Glomerular visceral epithelial cell (primary cell): Measurements from ENCODE around the gene KIF26A.

Source experiments
- DNase-seq: peaks from one replicate; pipeline ENCODE4 v3.0.0-alpha.2; 2016; ENCODE audit errors: extremely low spot score

The KIF26A gene

DNA sequence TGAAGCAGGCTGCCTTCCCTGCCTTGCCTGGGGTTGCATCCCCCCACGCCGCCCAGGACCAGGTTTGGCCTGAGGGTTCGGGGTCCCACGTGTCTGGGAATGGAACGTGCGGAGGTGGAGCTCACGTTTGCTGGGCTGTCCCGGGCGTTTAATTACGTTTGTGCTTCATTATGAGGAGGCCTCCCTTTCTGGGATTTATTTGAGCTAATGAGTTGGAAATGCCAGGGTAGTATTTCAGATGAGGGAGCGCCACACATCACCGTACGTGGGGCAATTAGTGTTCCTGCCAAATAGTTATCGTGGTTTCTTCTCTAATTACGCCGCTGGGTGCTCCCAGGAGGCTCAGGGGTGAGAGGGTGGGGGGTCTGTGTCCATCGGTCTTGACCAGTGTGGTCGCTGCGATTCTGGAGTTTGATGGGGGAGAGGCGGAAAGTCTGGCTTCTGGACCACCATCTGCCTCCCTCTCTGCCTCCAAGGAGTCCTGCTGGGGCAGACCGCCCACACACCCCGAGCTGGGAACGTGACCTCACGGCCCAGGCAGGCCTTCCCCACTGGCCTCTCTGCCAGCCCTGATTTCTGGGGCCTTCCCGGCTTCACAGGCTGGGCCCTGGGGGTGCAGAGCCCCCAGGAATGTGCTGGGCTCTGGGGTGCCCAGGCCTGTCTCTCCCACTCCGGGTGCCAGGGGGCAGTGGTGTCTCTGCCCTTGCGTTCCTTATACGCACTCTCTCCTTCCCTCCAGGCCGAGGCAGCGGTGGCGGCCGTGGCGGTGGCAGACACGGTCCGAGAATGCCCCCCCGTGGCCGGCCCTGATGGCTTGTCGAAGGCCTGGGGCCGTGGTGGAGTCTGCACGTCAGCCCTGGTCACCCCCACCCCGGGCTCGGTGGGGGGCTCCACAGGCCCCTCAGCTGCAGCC, 18.9 kb downstream of the KIF26A start:
- no peak for DNase-seq

DNA sequence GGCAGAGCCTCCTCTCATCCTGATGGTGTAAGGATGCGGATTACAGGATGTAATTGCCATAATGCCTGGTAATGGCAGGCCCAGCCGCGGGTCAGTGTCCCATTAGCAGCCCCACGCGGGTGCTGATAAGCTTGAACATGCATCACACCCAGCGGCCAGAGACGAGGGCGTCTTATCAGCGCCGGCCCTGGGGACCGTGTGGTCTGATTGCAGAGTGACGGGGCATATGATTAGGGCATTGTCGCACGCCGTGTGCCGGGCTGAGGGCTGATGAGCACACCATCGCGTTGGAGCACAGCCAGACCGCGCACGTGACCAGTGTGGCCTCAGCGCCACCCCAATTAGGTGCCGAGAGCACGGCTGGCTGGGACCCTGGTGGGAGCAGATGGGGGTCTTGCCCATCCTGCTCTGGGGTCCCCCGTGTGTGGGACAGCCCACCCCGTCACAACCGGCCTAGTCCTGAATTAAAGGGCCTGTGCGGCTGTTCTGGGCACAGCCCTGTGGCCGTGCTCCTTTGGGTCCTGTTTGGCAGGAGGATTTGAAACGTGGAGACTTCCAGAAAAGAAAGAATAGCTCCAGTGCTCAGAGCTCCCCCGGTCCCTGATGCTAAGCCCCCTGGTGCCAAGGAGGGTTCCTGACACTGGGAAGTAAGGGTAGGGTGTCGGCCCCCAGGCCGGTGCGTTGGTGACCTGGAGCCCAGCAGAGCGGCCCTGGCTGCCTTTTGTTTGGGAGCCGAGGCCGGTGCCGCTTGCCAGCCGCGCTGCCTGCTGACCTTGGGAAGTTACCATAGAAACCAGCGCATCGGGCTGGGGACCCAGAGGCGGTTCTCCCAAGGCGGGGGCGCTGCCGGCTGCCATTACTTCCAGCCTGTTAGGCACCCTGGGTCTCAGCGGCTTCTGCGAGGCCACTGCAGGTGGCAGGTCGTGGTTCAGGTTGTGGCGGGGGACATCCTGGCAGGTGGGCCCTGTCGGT, 20.7 kb downstream of the KIF26A start:
- DNase-seq = no peak

DNA sequence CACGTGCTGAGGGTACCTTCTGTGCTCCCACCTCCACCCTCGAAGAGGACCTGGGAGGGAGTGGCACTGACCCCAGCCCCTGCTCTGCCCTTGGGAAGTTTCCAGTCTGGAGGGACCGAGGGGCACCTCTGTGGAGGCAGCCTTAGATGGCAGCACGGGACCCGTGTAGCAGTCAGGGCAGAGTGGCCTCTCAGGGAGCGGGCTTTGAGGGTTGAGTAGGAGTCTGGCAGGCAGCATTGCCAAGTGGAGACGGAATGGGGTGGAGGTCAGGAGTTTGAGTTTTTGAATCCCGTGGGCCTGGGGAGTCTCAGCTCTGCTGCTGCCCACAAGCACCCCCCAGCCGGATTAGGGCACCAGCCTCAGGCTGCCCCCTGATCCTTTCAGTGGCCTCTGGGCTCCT, 21.6 kb downstream of the KIF26A start:
- no peak for DNase-seq

DNA sequence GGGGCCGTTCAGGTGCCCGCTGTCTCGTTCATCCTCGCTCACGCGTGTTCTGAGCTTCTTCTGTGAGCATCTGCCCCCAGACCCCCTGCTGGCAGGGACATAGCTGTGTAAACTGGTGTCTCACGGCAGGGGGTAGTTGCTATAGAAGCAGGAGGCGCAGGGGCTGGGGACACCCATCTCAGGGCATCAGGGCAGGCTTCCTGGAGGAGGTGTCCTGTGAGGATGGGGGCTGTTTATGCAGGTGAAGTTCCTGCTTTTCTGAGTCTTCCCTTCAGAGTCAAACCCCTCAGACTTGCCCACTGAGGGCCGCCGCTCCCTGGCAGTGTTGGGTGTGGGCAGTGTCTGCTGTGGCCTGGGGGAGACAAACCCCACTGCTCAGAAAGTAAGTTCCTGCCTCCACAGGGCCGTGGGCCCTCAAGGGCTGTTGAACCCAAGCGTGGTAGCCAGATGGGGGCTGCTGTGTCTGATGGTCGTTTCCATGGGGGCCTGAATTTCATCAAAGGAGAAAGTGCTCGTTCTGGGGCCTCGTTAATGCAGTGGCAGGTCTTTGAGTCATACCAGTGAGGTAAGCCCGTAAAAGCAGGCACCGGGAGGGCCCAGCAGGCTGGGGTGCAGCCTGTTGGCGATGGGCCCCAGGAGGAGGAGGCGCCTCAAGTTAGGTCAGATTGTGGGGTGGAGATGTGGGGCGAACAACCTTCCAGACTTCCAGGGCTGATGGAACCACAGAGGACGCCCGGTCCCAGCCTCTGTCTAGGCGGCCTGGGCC, 23.4 kb downstream of the KIF26A start:
- DNase-seq = no peak

DNA sequence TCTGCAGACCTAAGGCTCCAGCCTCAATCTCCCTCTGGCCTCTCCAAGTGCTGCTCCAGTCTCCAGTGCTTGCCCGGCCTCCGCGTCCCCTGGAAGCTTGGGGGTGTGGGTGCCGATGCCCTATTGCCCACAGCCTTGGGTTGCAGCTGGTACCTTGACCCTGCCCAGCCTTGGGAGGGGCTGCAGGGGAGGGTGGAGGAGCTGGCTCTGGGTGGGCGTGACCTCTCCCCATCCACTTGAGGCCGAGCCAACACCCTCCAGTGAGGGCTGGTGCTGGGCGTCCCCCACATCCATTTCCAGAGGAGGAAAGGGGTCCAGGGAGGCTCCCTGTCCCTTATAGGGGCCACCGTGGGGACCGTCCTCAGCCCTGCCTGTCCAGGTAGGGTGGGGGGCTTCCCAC, 24.1 kb downstream of the KIF26A start:
- DNase-seq = no peak

DNA sequence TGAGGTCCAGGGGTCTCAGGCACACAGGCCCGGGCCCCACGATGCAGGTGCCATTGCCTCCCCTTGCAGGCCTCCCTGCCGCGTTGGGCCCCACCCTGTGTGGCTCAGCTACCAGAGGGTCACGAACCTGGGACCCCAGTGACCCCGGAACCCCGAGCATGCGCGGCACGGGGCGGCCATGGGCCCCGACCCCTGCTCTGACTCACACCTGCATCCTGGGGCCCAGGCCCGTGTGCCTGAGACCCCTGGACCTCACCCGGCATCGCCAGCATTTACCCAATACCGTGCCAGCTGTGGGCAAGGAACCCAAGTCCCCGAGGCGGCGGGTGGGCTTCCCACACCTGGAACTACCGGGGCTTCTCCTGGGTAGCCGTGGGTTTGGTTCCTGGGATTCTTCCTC, 25.2 kb downstream of the KIF26A start:
- no peak for DNase-seq

DNA sequence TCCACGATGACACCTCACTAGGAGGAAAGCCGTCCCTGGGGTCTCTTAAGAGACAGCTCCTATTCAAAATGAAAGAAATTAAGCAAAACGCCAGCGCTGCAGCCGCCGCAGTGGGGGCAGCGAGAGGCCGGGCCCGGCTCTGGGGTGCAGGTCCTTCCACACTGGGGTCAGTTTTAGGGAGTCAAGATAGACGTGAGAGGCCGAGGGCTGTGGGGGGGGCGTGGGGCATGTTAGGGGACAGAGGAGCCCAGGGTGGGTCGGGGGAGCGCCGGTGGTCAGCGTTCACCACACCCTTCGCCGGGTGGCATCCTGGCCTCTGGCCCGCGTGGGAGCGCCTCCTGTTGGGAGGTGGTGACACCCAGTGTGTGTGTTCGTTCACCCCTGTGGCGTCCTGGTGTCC, 25.7 kb downstream of the KIF26A start:
- no peak for DNase-seq

DNA sequence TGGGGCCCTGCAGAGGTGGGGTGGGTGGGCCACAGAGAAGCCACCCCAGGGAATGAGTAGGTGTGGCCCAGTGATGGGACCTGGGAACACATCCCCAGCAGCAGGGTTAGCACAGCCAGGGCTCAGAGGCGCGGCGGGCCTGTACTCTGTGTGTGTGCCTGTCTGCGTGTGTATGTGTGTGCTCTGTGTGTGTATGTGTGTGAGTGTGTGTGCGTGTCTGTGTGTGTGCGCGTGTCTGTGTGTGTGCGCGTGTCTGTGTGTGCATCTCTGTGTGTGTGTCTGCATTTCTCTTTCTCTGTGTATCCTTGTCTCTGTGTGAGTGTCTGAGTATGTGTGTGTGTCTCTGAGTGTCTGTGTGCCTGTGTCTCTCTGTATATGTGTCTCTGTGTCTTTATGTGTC, 26.1 kb downstream of the KIF26A start:
- DNase-seq = no peak

DNA sequence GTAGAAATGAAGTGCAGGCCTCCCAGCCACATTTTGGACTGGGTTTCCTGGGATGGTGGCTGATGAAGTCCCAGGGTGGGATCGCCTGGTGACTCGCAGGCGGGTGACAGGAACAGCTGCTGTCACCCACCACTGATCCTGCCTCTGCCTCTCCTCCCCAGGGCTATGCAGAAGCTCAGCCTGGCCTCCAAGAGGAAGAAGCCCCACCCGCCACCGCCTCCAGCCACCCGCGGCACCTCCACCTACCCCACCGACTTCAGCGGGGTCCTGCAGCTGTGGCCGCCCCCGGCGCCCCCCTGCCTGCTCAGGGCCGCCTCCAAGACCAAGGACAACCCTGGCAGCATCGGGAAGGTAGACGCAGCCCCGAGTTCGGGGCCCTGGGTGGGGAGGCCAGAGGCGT, 28.3 kb downstream of the KIF26A start:
- no peak for DNase-seq

DNA sequence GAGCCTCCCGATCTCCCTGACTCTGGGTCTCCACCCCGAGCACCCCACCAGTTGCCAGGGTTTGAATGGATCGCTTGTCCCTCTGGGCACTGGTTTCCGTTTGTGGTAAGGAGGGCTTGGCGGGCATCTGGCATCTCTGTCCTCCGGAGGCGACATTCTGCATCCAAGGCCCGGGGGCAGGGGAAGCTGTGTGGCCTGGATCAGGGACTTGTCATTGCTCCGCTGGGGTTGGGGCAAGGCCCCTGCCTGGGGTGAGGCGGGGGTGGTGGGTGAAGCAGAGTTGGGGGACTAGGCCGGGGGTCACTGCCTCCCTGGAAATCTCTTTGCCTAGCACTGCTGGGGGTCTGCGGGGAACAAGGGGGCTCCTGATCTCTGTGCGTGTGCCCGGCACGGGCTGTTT, 30.2 kb downstream of the KIF26A start:
- no peak for DNase-seq

DNA sequence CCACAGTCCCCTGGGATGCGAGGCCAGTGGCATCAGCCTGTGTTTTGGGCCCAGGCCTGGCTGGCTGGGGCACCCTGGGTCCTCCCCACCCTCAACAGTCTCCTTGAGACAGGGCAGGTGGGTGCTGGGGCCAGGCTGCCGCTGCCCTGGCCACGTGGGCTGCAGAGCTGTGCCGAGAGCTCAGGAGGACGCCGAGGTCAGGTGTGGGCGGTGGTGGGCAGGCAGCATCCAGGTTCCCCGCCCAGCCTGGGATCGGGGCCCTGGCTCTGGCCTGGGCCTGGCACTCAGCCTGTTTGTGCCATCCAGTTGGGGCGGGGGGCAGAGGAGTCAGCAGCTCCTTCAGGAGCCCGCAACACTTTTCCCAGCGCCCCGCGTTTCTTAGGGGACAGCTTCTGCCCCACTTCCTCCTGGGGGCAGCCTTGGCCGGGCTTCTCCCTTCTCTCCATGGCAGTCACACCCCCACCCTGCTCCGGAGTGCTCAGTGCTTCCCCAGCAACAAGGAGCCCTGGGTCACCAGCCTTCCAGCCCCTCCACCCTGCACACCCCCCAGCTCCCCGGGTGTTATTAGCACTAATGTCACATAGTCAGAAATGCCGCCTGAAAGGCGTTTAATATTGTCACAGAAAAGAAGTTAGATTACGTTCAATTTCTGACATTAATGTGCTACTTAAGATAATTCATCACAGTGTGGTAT, 30.8 kb downstream of the KIF26A start:
- DNase-seq = no peak

DNA sequence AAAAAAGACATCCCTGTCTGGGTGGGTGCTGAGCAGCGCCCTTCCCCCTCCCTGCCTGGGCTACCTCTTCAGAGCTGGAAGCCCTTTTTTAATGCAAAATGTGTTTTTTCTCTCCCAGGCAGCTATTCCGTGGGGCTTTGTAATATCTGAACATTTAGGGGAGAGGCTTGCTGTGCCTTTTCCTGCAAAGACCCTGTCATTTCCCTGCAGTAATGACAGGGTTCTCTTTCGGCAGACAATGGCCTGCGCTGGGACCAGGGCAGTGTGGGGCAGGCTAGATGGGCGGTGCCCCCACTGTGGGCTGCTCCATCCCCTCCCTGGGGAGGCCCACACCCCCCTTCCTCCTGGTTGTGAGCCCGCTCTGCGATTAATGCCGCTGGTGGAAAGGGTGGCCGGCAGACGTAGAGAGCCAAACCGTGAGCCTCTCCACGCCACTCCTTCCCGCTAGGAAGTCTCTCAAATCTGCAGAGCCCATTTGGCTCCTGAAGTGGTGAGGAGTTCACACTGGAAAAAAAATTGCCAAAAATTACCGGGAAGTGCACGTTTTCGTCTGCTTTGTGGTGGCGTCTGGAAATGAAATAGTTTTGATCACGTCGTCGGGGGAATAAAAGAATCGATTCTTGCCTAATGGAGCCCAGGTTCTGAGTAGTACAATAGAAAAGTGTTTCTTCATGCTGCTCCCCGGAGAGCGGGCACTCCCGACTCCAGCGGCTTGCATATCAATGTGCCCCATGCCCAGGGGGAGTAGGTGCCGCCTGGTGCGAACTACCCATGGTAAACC, 31.5 kb downstream of the KIF26A start:
- no peak for DNase-seq

DNA sequence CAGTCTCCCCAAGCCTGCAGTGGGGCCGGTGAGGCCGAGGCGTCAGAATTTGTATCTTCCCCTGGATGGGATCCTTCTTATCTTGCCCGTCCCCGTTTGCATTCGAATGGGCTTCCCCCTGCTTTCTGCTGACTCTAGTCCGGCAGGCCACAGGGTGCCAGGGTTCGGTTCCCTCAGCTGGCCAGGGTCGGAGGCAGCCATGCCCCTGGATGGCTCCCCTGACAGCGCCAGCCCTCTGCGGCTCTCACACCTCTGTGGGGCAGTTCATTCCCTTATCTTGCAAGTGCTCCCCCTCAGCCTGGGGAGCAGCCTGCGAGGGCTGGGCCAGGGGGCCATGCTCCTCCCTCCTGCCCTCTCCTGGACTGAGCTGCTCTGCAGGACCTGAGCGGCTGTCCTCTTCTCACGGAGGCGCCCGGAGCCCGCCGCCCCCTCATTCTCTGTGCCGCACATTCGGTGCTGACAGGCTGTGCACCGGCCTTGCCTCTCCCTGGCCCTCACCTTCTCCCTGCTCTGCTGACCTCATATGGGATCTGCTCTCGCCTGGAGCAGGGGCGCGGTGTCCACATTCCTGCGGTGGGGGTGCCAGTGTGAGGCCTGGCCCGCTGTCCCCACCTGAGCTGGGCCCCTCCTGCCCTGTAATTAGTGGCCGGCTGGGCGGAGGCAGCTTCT, 32.8 kb downstream of the KIF26A start:
- DNase-seq = no peak

DNA sequence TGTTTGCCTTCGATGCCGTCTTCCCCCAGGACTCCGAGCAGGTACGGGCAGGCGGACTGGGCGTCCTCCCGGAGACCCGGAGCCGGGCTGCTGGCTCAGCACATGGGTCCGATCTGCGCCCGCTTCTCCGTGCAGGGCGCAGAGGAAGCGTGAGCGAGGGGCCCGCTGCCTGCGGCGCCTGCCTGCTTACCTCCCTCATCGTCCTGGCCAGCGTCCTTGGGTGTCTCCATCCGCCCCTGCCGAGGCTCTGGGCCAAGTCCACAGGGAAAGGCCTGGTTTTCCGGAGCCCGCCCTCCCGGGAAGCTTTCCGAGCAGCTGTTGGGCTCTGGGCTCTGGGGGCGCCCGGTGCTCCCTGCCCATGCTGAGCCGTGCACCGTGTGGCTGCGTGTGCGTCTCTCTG, 33.5 kb downstream of the KIF26A start:
- DNase-seq = no peak

DNA sequence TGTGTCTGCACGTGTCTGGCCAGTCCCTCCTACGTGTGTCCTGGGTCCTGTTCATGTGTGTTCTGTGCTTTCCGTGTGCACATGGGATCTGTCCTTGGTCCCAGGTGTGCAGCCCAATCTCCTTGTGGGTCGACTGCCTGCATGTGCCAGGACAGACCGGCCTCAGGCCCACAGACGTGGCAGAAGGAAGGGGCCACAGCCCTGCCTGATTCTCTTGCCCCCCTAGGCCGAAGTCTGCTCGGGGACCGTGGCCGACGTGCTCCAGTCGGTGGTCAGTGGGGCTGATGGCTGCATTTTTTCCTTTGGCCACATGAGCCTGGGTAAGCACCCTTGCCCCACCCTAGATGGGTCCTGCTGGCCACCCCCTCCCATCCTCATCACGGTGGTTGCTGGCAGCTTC, 34.0 kb downstream of the KIF26A start:
- DNase-seq = no peak

DNA sequence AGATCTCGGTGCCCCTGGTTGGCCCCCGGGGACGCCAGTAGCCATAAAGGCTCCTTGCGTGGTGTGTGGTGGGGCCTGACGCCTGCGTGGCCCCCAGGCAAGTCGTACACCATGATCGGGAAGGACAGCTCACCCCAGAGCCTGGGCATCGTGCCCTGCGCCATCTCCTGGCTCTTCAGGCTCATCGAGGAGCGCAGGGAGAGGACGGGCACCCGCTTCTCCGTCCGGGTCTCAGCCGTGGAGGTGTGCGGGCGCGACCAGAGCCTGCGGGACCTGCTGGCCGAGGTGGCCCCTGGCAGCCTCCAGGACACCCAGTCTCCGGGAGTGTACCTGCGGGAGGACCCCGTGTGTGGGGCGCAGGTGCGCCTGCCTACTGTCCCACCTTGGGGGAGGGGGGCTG, 34.5 kb downstream of the KIF26A start:
- no peak for DNase-seq

DNA sequence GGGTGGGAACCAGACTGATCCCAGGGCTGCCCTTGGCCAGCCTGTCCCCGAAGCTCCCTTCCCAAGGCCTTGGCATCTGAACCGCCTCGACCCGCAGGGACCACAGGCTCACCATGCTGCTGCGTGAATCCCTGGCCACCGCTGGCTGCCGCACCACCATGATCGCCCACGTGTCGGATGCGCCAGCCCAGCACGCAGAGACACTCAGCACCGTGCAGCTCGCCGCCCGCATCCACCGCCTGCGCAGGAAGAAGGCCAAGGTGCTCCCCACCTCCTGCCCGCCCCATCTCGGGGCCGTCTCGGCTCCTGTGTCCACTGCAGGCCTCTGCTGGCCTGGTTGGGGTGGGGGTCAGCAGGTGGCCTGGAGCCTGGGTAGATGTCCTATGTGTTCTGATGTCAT, 35.7 kb downstream of the KIF26A start:
- no peak for DNase-seq

DNA sequence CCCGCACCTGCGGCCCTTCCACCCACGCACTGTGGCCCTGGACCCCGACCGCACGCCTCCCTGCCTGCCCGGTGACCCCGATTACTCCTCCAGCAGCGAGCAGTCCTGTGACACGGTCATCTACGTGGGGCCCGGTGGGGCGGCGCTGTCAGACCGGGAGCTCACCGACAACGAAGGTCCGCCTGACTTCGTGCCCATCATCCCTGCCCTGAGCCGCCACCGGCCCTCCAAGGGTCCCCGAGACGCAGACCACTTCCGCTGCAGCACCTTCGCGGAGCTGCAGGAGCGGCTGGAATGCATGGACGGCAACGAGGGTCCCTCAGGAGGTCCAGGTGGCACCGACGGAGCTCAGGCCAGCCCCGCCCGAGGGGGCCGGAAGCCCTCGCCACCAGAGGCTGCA, 36.7 kb downstream of the KIF26A start:
- DNase-seq = no peak

DNA sequence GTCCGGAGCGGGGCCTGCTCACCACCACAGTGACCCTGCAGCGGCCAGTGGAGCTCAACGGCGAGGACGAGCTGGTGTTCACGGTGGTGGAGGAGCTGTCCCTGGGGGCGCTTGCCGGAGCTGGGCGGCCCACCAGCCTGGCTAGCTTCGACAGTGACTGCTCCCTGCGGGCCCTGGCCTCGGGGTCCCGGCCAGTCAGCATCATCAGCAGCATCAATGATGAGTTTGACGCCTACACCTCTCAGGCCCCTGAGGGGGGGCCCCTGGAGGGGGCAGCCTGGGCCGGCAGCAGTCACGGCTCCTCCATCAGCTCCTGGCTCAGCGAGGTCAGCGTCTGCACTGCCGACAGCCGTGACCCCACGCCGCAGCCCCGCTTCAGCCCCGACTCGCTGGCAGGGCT, 37.4 kb downstream of the KIF26A start:
- no peak for DNase-seq

DNA sequence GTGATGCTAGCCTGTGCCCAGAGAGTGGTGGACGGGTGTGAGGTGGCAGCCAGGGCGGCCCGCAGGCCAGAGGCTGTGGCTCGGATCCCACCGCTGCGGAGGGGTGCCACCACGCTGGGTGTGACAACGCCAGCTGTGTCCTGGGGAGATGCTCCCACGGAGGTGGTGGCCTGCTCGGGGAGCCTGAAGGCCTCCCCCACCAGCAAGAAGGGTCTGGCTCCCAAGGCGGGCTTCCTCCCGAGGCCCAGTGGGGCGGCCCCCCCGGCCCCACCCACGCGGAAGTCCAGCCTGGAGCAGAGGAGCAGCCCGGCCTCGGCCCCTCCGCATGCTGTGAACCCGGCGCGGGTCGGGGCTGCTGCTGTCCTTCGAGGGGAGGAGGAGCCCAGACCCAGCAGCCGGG, 38.2 kb downstream of the KIF26A start:
- DNase-seq = no peak
